Measurements from ENCODE around the gene SV2C.

DNA sequence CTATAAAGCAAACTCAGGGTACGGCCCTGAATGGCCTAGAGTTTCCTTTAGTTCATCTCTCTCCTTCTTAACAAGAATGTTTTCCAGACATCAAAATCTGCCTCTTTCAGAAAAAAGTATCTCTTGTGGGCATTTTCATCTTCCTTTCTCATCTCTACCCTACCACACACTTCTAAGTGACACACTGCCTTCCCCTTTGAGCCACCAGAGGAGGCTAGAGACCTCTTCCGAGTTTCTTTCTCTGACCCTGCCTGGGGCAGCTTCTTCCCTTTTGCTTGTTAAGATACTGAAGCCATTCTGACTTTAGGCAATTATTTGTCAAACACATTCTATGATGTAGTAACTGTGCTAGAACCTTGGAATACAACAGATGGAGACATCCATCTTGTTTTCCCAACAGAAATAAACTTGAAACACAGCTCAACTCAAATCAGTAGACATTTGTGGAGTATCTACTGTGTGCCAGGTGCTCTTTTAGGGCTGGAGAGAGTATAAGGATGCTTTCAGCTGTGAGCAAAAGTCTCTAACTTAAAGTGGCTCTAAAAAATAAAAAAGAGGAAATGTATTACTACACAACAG lies 8.6 kb upstream of the SV2C start:
- TF ChIP-seq, protein P1, sequence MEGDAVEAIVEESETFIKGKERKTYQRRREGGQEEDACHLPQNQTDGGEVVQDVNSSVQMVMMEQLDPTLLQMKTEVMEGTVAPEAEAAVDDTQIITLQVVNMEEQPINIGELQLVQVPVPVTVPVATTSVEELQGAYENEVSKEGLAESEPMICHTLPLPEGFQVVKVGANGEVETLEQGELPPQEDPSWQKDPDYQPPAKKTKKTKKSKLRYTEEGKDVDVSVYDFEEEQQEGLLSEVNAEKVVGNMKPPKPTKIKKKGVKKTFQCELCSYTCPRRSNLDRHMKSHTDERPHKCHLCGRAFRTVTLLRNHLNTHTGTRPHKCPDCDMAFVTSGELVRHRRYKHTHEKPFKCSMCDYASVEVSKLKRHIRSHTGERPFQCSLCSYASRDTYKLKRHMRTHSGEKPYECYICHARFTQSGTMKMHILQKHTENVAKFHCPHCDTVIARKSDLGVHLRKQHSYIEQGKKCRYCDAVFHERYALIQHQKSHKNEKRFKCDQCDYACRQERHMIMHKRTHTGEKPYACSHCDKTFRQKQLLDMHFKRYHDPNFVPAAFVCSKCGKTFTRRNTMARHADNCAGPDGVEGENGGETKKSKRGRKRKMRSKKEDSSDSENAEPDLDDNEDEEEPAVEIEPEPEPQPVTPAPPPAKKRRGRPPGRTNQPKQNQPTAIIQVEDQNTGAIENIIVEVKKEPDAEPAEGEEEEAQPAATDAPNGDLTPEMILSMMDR (IDR thresholded peaks at IDR 0.05; ENCODE audit: low read depth, low read length, missing input control), result peak; percentile 35
- no peak for TF ChIP-seq SP1 (IDR thresholded peaks at IDR 0.05)

Data from liver (tissue), 3 donors.